ENCODE measurements around the gene SAMD11. TPM values are rescaled to one million over a fixed set of nuclear protein-coding genes. Genes with fewer than 3 reads are reported as not detected.

SAMD11 gene
- total RNA-seq, 1 experiment from 2014 or later = 2.3 TPM

GRCh38 chr1:972726-973458 lies 49.2 kb downstream of the SAMD11 start:
- TF ChIP-seq ZNF281 (CRISPR knock-in tag; IDR thresholded peaks at IDR 0.05) (no peak), TP53 (CRISPR knock-in tag; IDR thresholded peaks at IDR 0.05) (no peak), ZNF263 (CRISPR knock-in tag; IDR thresholded peaks at IDR 0.05; ENCODE audit: low read depth) (no peak), ZNF138 (CRISPR knock-in tag; conservative IDR thresholded peaks at IDR 0.05) (no peak), ESRRA (CRISPR knock-in tag; IDR thresholded peaks at IDR 0.05; ENCODE audit: borderline replicate concordance) (no peak), E2F5 (CRISPR knock-in tag; IDR thresholded peaks at IDR 0.05) (no peak), ERG (CRISPR knock-in tag; IDR thresholded peaks at IDR 0.05) (no peak), ZMAT4 (CRISPR knock-in tag; IDR thresholded peaks at IDR 0.05) (no peak), ZBTB21 (CRISPR knock-in tag; IDR thresholded peaks at IDR 0.05; ENCODE audit: borderline replicate concordance) (no peak), MLX (CRISPR knock-in tag; IDR thresholded peaks at IDR 0.05) (no peak), CTCF (IDR thresholded peaks at IDR 0.05) (no peak), IRF1 (CRISPR knock-in tag; IDR thresholded peaks at IDR 0.05) (no peak), ATF2 (CRISPR knock-in tag; IDR thresholded peaks at IDR 0.05; ENCODE audit: borderline replicate concordance, low read depth) (no peak), AR (CRISPR knock-in tag; IDR thresholded peaks at IDR 0.05) (no peak)
- CTCF ChIA-PET = interaction anchor here (1.0 kb wide), 1 partner anchor 60 kb away, joined by 3 read pairs; no protein-coding TSS in a partner anchor
- Mint-ChIP-seq H3K36me3 (no peaks in the 10 kb centered on the region), H3K4me1 (peaks cover 4% of the 10 kb centered on the region), H3K27me3 (ENCODE audit: low read depth) (peaks cover 30% of the 10 kb centered on the region), H3K4me3 (no peak overlapping the region), H3K27ac (no peak overlapping the region), H3K9me3 (no peaks in the 10 kb centered on the region; the same call in 1 of the 2 replicates)
- DNase-seq (ENCODE audit: low spot score) (no peak), ATAC-seq (no peak)
- POLR2A ChIA-PET = no interaction called here
